ENCODE data around the gene FBN1.

FBN1 gene

GRCh38 chr15:48544778-48545177 lies 100.7 kb downstream of the FBN1 start:
- no peaks in the 10 kb centered on the region for H3K4me1 ChIP-seq (ENCODE audit: control insufficient read depth, low read depth, low read length)
- H3K27me3 ChIP-seq (ENCODE audit: control insufficient read depth, insufficient read depth, low read length): no peaks in the 10 kb centered on the region
- H3K4me3 ChIP-seq (ENCODE audit: low read length): no peak overlapping the region
- no peaks in the 10 kb centered on the region for H3K9me3 ChIP-seq (ENCODE audit: control insufficient read depth, low read depth, low read length)
- H3K27ac ChIP-seq (ENCODE audit: low read length): no peak overlapping the region
- H3K9ac ChIP-seq (ENCODE audit: low read length): no peak overlapping the region
- no peaks in the 10 kb centered on the region for H3K36me3 ChIP-seq (ENCODE audit: control insufficient read depth, low read depth, low read length)

GRCh38 chr15:48541341-48542278 lies 103.9 kb downstream of the FBN1 start:
- H3K9ac ChIP-seq (ENCODE audit: low read length): no peak overlapping the region
- no peaks in the 10 kb centered on the region for H3K4me1 ChIP-seq (ENCODE audit: control insufficient read depth, low read depth, low read length)
- H3K4me3 ChIP-seq (ENCODE audit: low read length): no peak overlapping the region
- no peaks in the 10 kb centered on the region for H3K9me3 ChIP-seq (ENCODE audit: control insufficient read depth, low read depth, low read length)
- H3K36me3 ChIP-seq (ENCODE audit: control insufficient read depth, low read depth, low read length): no peaks in the 10 kb centered on the region
- no peaks in the 10 kb centered on the region for H3K27me3 ChIP-seq (ENCODE audit: control insufficient read depth, insufficient read depth, low read length)
- no peak overlapping the region for H3K27ac ChIP-seq (ENCODE audit: low read length)

- Histone ChIP-seq H3K9me3 (ENCODE audit: control insufficient read depth, low read depth, low read length) (no peaks in the 10 kb centered on the region), H3K36me3 (ENCODE audit: control insufficient read depth, low read depth, low read length) (no peaks in the 10 kb centered on the region), H3K9ac (ENCODE audit: low read length) (no peak overlapping the region), H3K27ac (ENCODE audit: low read length) (no peak overlapping the region), H3K4me1 (ENCODE audit: control insufficient read depth, low read depth, low read length) (no peaks in the 10 kb centered on the region), H3K27me3 (ENCODE audit: control insufficient read depth, insufficient read depth, low read length) (no peaks in the 10 kb centered on the region), H3K4me3 (ENCODE audit: low read length) (no peak overlapping the region)
These were observed 104.8 kb downstream of the FBN1 start for GRCh38 chr15:48540756-48541155.

GRCh38 chr15:48538941-48539340 lies 106.6 kb downstream of the FBN1 start:
- Histone ChIP-seq H3K4me1 (ENCODE audit: control insufficient read depth, low read depth, low read length) (no peaks in the 10 kb centered on the region), H3K27ac (ENCODE audit: low read length) (no peak overlapping the region), H3K27me3 (ENCODE audit: control insufficient read depth, insufficient read depth, low read length) (no peaks in the 10 kb centered on the region), H3K36me3 (ENCODE audit: control insufficient read depth, low read depth, low read length) (no peaks in the 10 kb centered on the region), H3K9ac (ENCODE audit: low read length) (no peak overlapping the region), H3K9me3 (ENCODE audit: control insufficient read depth, low read depth, low read length) (no peaks in the 10 kb centered on the region), H3K4me3 (ENCODE audit: low read length) (no peak overlapping the region)

- no peak overlapping the region for H3K4me3 ChIP-seq (ENCODE audit: low read length)
- no peak overlapping the region for H3K27ac ChIP-seq (ENCODE audit: low read length)
- no peaks in the 10 kb centered on the region for H3K9me3 ChIP-seq (ENCODE audit: control insufficient read depth, low read depth, low read length)
- H3K27me3 ChIP-seq (ENCODE audit: control insufficient read depth, insufficient read depth, low read length): no peaks in the 10 kb centered on the region
- H3K9ac ChIP-seq (ENCODE audit: low read length): no peak overlapping the region
- no peaks in the 10 kb centered on the region for H3K4me1 ChIP-seq (ENCODE audit: control insufficient read depth, low read depth, low read length)
- no peaks in the 10 kb centered on the region for H3K36me3 ChIP-seq (ENCODE audit: control insufficient read depth, low read depth, low read length)
These were observed 108.0 kb downstream of the FBN1 start for GRCh38 chr15:48537271-48538113.

- Histone ChIP-seq H3K27me3 (ENCODE audit: control insufficient read depth, insufficient read depth, low read length) (no peaks in the 10 kb centered on the region), H3K27ac (ENCODE audit: low read length) (no peak overlapping the region), H3K4me3 (ENCODE audit: low read length) (no peak overlapping the region), H3K4me1 (ENCODE audit: control insufficient read depth, low read depth, low read length) (no peaks in the 10 kb centered on the region), H3K9ac (ENCODE audit: low read length) (no peak overlapping the region), H3K36me3 (ENCODE audit: control insufficient read depth, low read depth, low read length) (no peaks in the 10 kb centered on the region), H3K9me3 (ENCODE audit: control insufficient read depth, low read depth, low read length) (no peaks in the 10 kb centered on the region)
These were observed 108.8 kb downstream of the FBN1 start for GRCh38 chr15:48536681-48537091.

- no peak overlapping the region for H3K4me3 ChIP-seq (ENCODE audit: low read length)
- no peaks in the 10 kb centered on the region for H3K4me1 ChIP-seq (ENCODE audit: control insufficient read depth, low read depth, low read length)
- no peaks in the 10 kb centered on the region for H3K9me3 ChIP-seq (ENCODE audit: control insufficient read depth, low read depth, low read length)
- no peaks in the 10 kb centered on the region for H3K36me3 ChIP-seq (ENCODE audit: control insufficient read depth, low read depth, low read length)
- no peaks in the 10 kb centered on the region for H3K27me3 ChIP-seq (ENCODE audit: control insufficient read depth, insufficient read depth, low read length)
- no peak overlapping the region for H3K27ac ChIP-seq (ENCODE audit: low read length)
- H3K9ac ChIP-seq (ENCODE audit: low read length): no peak overlapping the region
These were observed 111.5 kb downstream of the FBN1 start for GRCh38 chr15:48533982-48534381.

GRCh38 chr15:48532946-48533345 lies 112.6 kb downstream of the FBN1 start:
- Histone ChIP-seq H3K4me1 (ENCODE audit: control insufficient read depth, low read depth, low read length) (no peaks in the 10 kb centered on the region), H3K36me3 (ENCODE audit: control insufficient read depth, low read depth, low read length) (no peaks in the 10 kb centered on the region), H3K27me3 (ENCODE audit: control insufficient read depth, insufficient read depth, low read length) (no peaks in the 10 kb centered on the region), H3K9ac (ENCODE audit: low read length) (no peak overlapping the region), H3K9me3 (ENCODE audit: control insufficient read depth, low read depth, low read length) (no peaks in the 10 kb centered on the region), H3K4me3 (ENCODE audit: low read length) (no peak overlapping the region), H3K27ac (ENCODE audit: low read length) (no peak overlapping the region)

- H3K4me3 ChIP-seq (ENCODE audit: low read length): no peak overlapping the region
- no peak overlapping the region for H3K9ac ChIP-seq (ENCODE audit: low read length)
- H3K27ac ChIP-seq (ENCODE audit: low read length): no peak overlapping the region
- H3K36me3 ChIP-seq (ENCODE audit: control insufficient read depth, low read depth, low read length): no peaks in the 10 kb centered on the region
- H3K4me1 ChIP-seq (ENCODE audit: control insufficient read depth, low read depth, low read length): no peaks in the 10 kb centered on the region
- H3K9me3 ChIP-seq (ENCODE audit: control insufficient read depth, low read depth, low read length): no peaks in the 10 kb centered on the region
- H3K27me3 ChIP-seq (ENCODE audit: control insufficient read depth, insufficient read depth, low read length): no peaks in the 10 kb centered on the region
These were observed 115.0 kb downstream of the FBN1 start for GRCh38 chr15:48530528-48530927.

- no peak overlapping the region for H3K4me3 ChIP-seq (ENCODE audit: low read length)
- H3K9ac ChIP-seq (ENCODE audit: low read length): no peak overlapping the region
- H3K36me3 ChIP-seq (ENCODE audit: control insufficient read depth, low read depth, low read length): no peaks in the 10 kb centered on the region
- H3K27ac ChIP-seq (ENCODE audit: low read length): no peak overlapping the region
- H3K4me1 ChIP-seq (ENCODE audit: control insufficient read depth, low read depth, low read length): no peaks in the 10 kb centered on the region
- H3K9me3 ChIP-seq (ENCODE audit: control insufficient read depth, low read depth, low read length): no peaks in the 10 kb centered on the region
- no peaks in the 10 kb centered on the region for H3K27me3 ChIP-seq (ENCODE audit: control insufficient read depth, insufficient read depth, low read length)
These were observed 116.6 kb downstream of the FBN1 start for GRCh38 chr15:48528921-48529320.

- H3K4me3 ChIP-seq (ENCODE audit: low read length): no peak overlapping the region
- no peaks in the 10 kb centered on the region for H3K36me3 ChIP-seq (ENCODE audit: control insufficient read depth, low read depth, low read length)
- H3K4me1 ChIP-seq (ENCODE audit: control insufficient read depth, low read depth, low read length): no peaks in the 10 kb centered on the region
- no peaks in the 10 kb centered on the region for H3K9me3 ChIP-seq (ENCODE audit: control insufficient read depth, low read depth, low read length)
- H3K27ac ChIP-seq (ENCODE audit: low read length): no peak overlapping the region
- no peak overlapping the region for H3K9ac ChIP-seq (ENCODE audit: low read length)
- no peaks in the 10 kb centered on the region for H3K27me3 ChIP-seq (ENCODE audit: control insufficient read depth, insufficient read depth, low read length)
These were observed 118.0 kb downstream of the FBN1 start for GRCh38 chr15:48527517-48527916.
